Spleen (tissue), 7 donors: ENCODE results near the gene CDK10.
A peak's percentile ranks its signal among the peaks of the same experiment; 100 is the strongest.
"Not testable (repeated sequence)": the region's sequence is repeated elsewhere in the genome, so short reads cannot be mapped to it uniquely, and the experiment has no call there.

Experiments used
- POLR2A ChIP-seq, 3 donors: fragments of 450-650 bp; IDR thresholded peaks; one replicate each; pipeline ENCODE4 v1.5.1; 2017; ENCODE audit warnings: antibody characterized with exemption in 3 of 3, mild to moderate bottlenecking in 1 of 3
- TF ChIP-seq, protein P1 (sequence below), 11 experiments: fragments of 200-600 bp in 7 of 11; fragments of 450-650 bp in 4 of 11; sonication (generic) in 4 of 11; IDR thresholded peaks in 8 of 11; conservative IDR thresholded peaks in 3 of 11; 1 replicate in 7 of 11; 2 replicates in 4 of 11; pipeline versions ENCODE4 v1.4.0 to v1.8.0; 2016 to 2021; ENCODE audit warnings: antibody characterized with exemption in 11 of 11, inconsistent platforms in 4 of 11, mild to moderate bottlenecking in 1 of 11
- donor health status: DM: no; HTN: no; CAD: no; lungs with moderate emphysema.
- donor health status: DM: no; HTN: no; CAD: no.
- donor health status: DM: no; HTN: no; CAD: no.

DNA sequence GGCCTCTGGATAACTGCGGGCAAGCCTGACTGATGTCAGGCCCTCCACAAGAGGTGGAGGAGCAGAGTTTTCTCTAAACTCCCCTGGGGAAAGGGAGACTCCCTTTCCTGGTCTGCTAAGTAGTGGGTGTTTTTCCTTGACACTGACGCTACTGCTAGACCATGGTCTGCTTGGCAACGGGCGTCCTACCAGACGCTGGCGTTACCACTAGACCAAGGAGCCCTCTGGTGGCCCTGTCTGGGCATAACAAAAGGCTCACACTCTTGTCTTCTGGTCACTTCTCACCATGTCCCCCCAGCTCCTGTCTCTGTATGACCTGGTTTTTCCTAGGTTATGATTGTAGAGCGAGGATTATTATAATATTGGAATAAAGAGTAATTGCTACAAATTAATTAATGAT lies 19.5 kb upstream of the CDK10 start:
- not testable (repeated sequence) for TF ChIP-seq POLR2A (IDR thresholded peaks at IDR 0.05)
- TF ChIP-seq, protein P1, sequence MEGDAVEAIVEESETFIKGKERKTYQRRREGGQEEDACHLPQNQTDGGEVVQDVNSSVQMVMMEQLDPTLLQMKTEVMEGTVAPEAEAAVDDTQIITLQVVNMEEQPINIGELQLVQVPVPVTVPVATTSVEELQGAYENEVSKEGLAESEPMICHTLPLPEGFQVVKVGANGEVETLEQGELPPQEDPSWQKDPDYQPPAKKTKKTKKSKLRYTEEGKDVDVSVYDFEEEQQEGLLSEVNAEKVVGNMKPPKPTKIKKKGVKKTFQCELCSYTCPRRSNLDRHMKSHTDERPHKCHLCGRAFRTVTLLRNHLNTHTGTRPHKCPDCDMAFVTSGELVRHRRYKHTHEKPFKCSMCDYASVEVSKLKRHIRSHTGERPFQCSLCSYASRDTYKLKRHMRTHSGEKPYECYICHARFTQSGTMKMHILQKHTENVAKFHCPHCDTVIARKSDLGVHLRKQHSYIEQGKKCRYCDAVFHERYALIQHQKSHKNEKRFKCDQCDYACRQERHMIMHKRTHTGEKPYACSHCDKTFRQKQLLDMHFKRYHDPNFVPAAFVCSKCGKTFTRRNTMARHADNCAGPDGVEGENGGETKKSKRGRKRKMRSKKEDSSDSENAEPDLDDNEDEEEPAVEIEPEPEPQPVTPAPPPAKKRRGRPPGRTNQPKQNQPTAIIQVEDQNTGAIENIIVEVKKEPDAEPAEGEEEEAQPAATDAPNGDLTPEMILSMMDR (IDR thresholded peaks at IDR 0.05 in 8 of 11, conservative IDR thresholded peaks at IDR 0.05 in 3 of 11): peak in 4 of 11 experiments; percentile 5 to 37 (median 34)
